ENCODE results near the gene THAP12. TPM values are rescaled to one million over a fixed set of nuclear protein-coding genes. Genes with fewer than 3 reads are reported as not detected.
A peak's percentile ranks its signal among the peaks of the same experiment; 100 is the strongest.
"Not testable (repeated sequence)": the region's sequence is repeated elsewhere in the genome, so short reads cannot be mapped to it uniquely, and the experiment has no call there.

THAP12 gene
- total RNA-seq (2014; rRNA removed; shearing (Covaris generic)), result 62.3 and 82.0 TPM in 2 replicates

GRCh38 chr11:76380977-76381719, at the start of gene THAP12, which contains the start of gene GVQW3:
Gene THAP12, minus strand, starts transcription at chr11:76381132. Its CDS starts 296 bp downstream, at chr11:76380836.
Gene GVQW3, plus strand, starts transcription at chr11:76381323. Its CDS starts 506 bp downstream, at chr11:76381829.
- DNase-seq (ENCODE audit: low spot score), result peak; percentile 96
- in situ Hi-C loops (cut with HindIII; ENCODE audit: low sequenced_read_pairs), result loop anchor here (10.0 kb wide), 1 partner anchor 64 kb away; the partner anchor contains the start of gene EMSY

GRCh38 chr11:76426660-76427059, 45.7 kb upstream of the THAP12 start:
- no peak for DNase-seq (ENCODE audit: low spot score)
- in situ Hi-C loops (cut with HindIII; ENCODE audit: low sequenced_read_pairs), result no loop called here

- in situ Hi-C loops (cut with HindIII; ENCODE audit: low sequenced_read_pairs), result no loop called here
- no peak for DNase-seq (ENCODE audit: low spot score)
These were observed 44.0 kb upstream of the THAP12 start for GRCh38 chr11:76424891-76425290.

- in situ Hi-C loops (cut with HindIII; ENCODE audit: low sequenced_read_pairs), result no loop called here
- DNase-seq (ENCODE audit: low spot score), result no peak
These were observed 43.4 kb upstream of the THAP12 start for GRCh38 chr11:76424379-76424778.

GRCh38 chr11:76419896-76420295, 39.0 kb upstream of the THAP12 start:
- in situ Hi-C loops (cut with HindIII; ENCODE audit: low sequenced_read_pairs), result no loop called here
- DNase-seq (ENCODE audit: low spot score), result no peak

- in situ Hi-C loops (cut with HindIII; ENCODE audit: low sequenced_read_pairs), result no loop called here
- DNase-seq (ENCODE audit: low spot score), result no peak
These were observed 34.1 kb upstream of the THAP12 start for GRCh38 chr11:76415073-76415472.

- no peak for DNase-seq (ENCODE audit: low spot score)
- in situ Hi-C loops (cut with HindIII; ENCODE audit: low sequenced_read_pairs), result no loop called here
These were observed 30.0 kb upstream of the THAP12 start for GRCh38 chr11:76410851-76411357.

GRCh38 chr11:76408171-76408965, 27.4 kb upstream of the THAP12 start:
- in situ Hi-C loops (cut with HindIII; ENCODE audit: low sequenced_read_pairs), result no loop called here
- DNase-seq (ENCODE audit: low spot score), result peak; percentile 33

- DNase-seq (ENCODE audit: low spot score), result no peak
- in situ Hi-C loops (cut with HindIII; ENCODE audit: low sequenced_read_pairs), result no loop called here
These were observed 25.4 kb upstream of the THAP12 start for GRCh38 chr11:76406359-76406758.

- DNase-seq (ENCODE audit: low spot score); in situ Hi-C loops (cut with HindIII; ENCODE audit: low sequenced_read_pairs): not testable (repeated sequence)
These were observed 20.6 kb upstream of the THAP12 start for GRCh38 chr11:76401484-76401883.

- in situ Hi-C loops (cut with HindIII; ENCODE audit: low sequenced_read_pairs), result no loop called here
These were observed 20.0 kb upstream of the THAP12 start for GRCh38 chr11:76400967-76401366.

GRCh38 chr11:76397383-76397782, 16.5 kb upstream of the THAP12 start:
- in situ Hi-C loops (cut with HindIII; ENCODE audit: low sequenced_read_pairs), result no loop called here
- no peak for DNase-seq (ENCODE audit: low spot score)

More at GRCh38 chr11:76400967-76401366, 20.0 kb upstream of the THAP12 start:
- DNase-seq (ENCODE audit: low spot score), result no peak

- DNase-seq (ENCODE audit: low spot score), result peak; percentile 66
- in situ Hi-C loops (cut with HindIII; ENCODE audit: low sequenced_read_pairs), result no loop called here
These were observed 14.4 kb upstream of the THAP12 start for GRCh38 chr11:76395296-76395695.

GRCh38 chr11:76394411-76394810, 13.5 kb upstream of the THAP12 start:
- in situ Hi-C loops (cut with HindIII; ENCODE audit: low sequenced_read_pairs), result no loop called here
- no peak for DNase-seq (ENCODE audit: low spot score)

GRCh38 chr11:76392870-76393269, 11.9 kb upstream of the THAP12 start:
- in situ Hi-C loops (cut with HindIII; ENCODE audit: low sequenced_read_pairs), result no loop called here
- no peak for DNase-seq (ENCODE audit: low spot score)

- DNase-seq (ENCODE audit: low spot score), result no peak
- in situ Hi-C loops (cut with HindIII; ENCODE audit: low sequenced_read_pairs), result no loop called here
These were observed 11.0 kb upstream of the THAP12 start for GRCh38 chr11:76391811-76392475.

- in situ Hi-C loops (cut with HindIII; ENCODE audit: low sequenced_read_pairs), result no loop called here
- peak; percentile 69 for DNase-seq (ENCODE audit: low spot score)
These were observed 10.1 kb upstream of the THAP12 start for GRCh38 chr11:76391021-76391420.

- no peak for DNase-seq (ENCODE audit: low spot score)
- in situ Hi-C loops (cut with HindIII; ENCODE audit: low sequenced_read_pairs), result loop anchor here (10.0 kb wide), 1 partner anchor 56 kb away; the partner anchor contains the start of gene EMSY
These were observed 7.5 kb upstream of the THAP12 start for GRCh38 chr11:76388408-76388807.

GRCh38 chr11:76385903-76386302, 5.0 kb upstream of the THAP12 start:
- in situ Hi-C loops (cut with HindIII; ENCODE audit: low sequenced_read_pairs), result loop anchor here (10.0 kb wide), 1 partner anchor 59 kb away; the partner anchor contains the start of gene EMSY
- no peak for DNase-seq (ENCODE audit: low spot score)

Data from G401 (cell line).